ENCODE results near the gene ANKRD44.

The ANKRD44 gene

GRCh38 chr2:197309691-197310231 lies 819 bp downstream of the ANKRD44 start:
- TF ChIP-seq CTCF (conservative IDR thresholded peaks at IDR 0.05; ENCODE audit: low read depth, low read length): no peak
- peak overlapping the region; percentile 85 for H3K4me3 ChIP-seq (ENCODE audit: low read depth, low read length)
- no peak for DNase-seq (ENCODE audit: low read depth)

- peak overlapping the region; percentile 85 for H3K4me3 ChIP-seq (ENCODE audit: low read depth, low read length)
- no peak for DNase-seq (ENCODE audit: low read depth)
- no peak for TF ChIP-seq CTCF (conservative IDR thresholded peaks at IDR 0.05; ENCODE audit: low read depth, low read length)
These were observed 1.4 kb downstream of the ANKRD44 start for GRCh38 chr2:197308996-197309690.

- DNase-seq (ENCODE audit: low read depth): no peak
- no peak for TF ChIP-seq CTCF (conservative IDR thresholded peaks at IDR 0.05; ENCODE audit: low read depth, low read length)
- H3K4me3 ChIP-seq (ENCODE audit: low read depth, low read length): no peak overlapping the region
These were observed 2.0 kb downstream of the ANKRD44 start for GRCh38 chr2:197308585-197308984.

- no peak for TF ChIP-seq CTCF (conservative IDR thresholded peaks at IDR 0.05; ENCODE audit: low read depth, low read length)
- no peak for DNase-seq (ENCODE audit: low read depth)
- no peak overlapping the region for H3K4me3 ChIP-seq (ENCODE audit: low read depth, low read length)
These were observed 2.6 kb downstream of the ANKRD44 start for GRCh38 chr2:197307933-197308521.

GRCh38 chr2:197307236-197307932 lies 3.2 kb downstream of the ANKRD44 start:
- peak; percentile 8 for TF ChIP-seq CTCF (conservative IDR thresholded peaks at IDR 0.05; ENCODE audit: low read depth, low read length)
- H3K4me3 ChIP-seq (ENCODE audit: low read depth, low read length): no peak overlapping the region
- DNase-seq (ENCODE audit: low read depth): no peak

GRCh38 chr2:197306696-197307040 lies 3.9 kb downstream of the ANKRD44 start:
- no peak for TF ChIP-seq CTCF (conservative IDR thresholded peaks at IDR 0.05; ENCODE audit: low read depth, low read length)
- H3K4me3 ChIP-seq (ENCODE audit: low read depth, low read length): no peak overlapping the region
- no peak for DNase-seq (ENCODE audit: low read depth)
